Lung (tissue), 12 donors: Measurements from ENCODE around the gene EXOC4. TPM values are rescaled to one million over a fixed set of nuclear protein-coding genes. Genes with fewer than 3 reads are reported as not detected.

Experiments used
- ATAC-seq: fragments of 200-7000 bp; cut with Tn5 transposase; one replicate; pipeline ENCODE4 v1.9.1; 2020; ENCODE audit warnings: moderate number of reproducible peaks; ENCODE audit not compliant: insufficient read depth, low FRiP score
- DNase-seq, 3 donors: peaks; one replicate each; pipeline ENCODE4 v3.0.0-alpha.2; 2013 to 2017
- H3K27ac ChIP-seq, 2 donors: one replicate each; pipeline ENCODE4 v1.5.1; 2013; ENCODE audit warnings: mild to moderate bottlenecking in 2 of 2, moderate library complexity in 2 of 2, control low read depth in 1 of 2, inconsistent platforms in 1 of 2, low read depth in 1 of 2, low read length in 1 of 2
- H3K27me3 ChIP-seq, 3 donors: one replicate each; pipeline ENCODE4 v1.5.1; 2013; ENCODE audit warnings: low read length in 2 of 3; ENCODE audit not compliant: control insufficient read depth in 3 of 3, insufficient read depth in 3 of 3
- H3K36me3 ChIP-seq, 4 donors: one replicate each; pipeline ENCODE4 v1.5.1; 2013; ENCODE audit warnings: low read length in 4 of 4, mild to moderate bottlenecking in 1 of 4, moderate library complexity in 1 of 4; ENCODE audit not compliant: control insufficient read depth in 4 of 4, insufficient read depth in 4 of 4
- H3K4me1 ChIP-seq, 5 donors: one replicate each; pipeline ENCODE4 v1.5.1; 2013; ENCODE audit warnings: low read length in 5 of 5, mild to moderate bottlenecking in 2 of 5, moderate library complexity in 1 of 5; ENCODE audit not compliant: control insufficient read depth in 5 of 5, insufficient read depth in 5 of 5
- H3K4me3 ChIP-seq: one replicate; pipeline ENCODE4 v1.5.1; 2013; ENCODE audit warnings: mild to moderate bottlenecking, control low read depth, moderate library complexity
- H3K9ac ChIP-seq, 2 donors: one replicate each; pipeline ENCODE4 v1.5.1; 2013; ENCODE audit warnings: low read length in 2 of 2, control low read depth in 1 of 2; ENCODE audit not compliant: insufficient read depth in 1 of 2
- H3K9me3 ChIP-seq, 4 donors: one replicate each; pipeline ENCODE4 v1.5.1; 2013; ENCODE audit warnings: low read length in 3 of 4, mild to moderate bottlenecking in 1 of 4, moderate library complexity in 1 of 4; ENCODE audit not compliant: control insufficient read depth in 4 of 4, insufficient read depth in 3 of 4
- CTCF ChIP-seq: IDR thresholded peaks from 2 replicates; pipeline ENCODE4 v1.5.1; 2012; ENCODE audit warnings: mild to moderate bottlenecking; ENCODE audit errors: control extremely low read depth, extremely low read depth
- WGBS, 2 donors: extraction: QIAGEN DNeasy Blood & Tissue Kit; methylation state at CpG; one replicate each; pipeline ENCODE4 v1.1.7; 2013; 5-methylcytosine and 5-hydroxymethylcytosine counted together
- polyA plus RNA-seq, 2 donors: library from polyadenylated mRNA; stranded (reverse); fragments of 200-250 nt; gene quantifications; one replicate each; pipeline ENCODE4 v1.2.1, GENCODE V29; 2013
- total RNA-seq, 2 donors: library from RNA; depleted of rRNA in 1 of 2; stranded (reverse); fragments of >200 nt in 1 of 2; gene quantifications; one replicate each; pipeline ENCODE4 v1.2.1, GENCODE V29; 2014 to 2021
- donor health status: control.
- donor health status: control.
- donor health status: Bipolar disorder and iron deficiency.
- donor health status: healthy.
- donor health status: DM: yes; HTN: yes; CAD: no.

Gene EXOC4
- total and polyA plus RNA-seq, 4 donors = 10.3 to 232 (median 47.4) TPM

DNA sequence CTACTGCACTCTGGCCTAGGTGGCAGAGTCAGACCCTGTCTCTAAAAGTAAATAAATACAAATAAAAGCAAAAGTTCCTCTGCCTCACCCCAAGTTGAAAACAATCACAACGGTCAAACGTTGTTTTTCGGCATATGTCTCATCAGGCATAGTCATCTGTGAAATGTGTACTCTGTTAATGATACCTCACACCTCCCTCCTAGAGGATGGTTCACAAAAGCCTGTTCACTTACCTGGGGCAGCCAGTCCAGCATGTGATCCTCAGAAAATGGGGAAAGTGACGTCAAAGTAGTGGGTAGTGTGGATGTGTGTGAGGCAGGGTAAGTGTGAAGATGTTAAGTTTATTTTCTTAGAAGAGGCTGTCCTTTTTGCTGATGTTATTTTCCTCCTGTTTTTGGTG lies 620.3 kb downstream of the EXOC4 start:
- Histone ChIP-seq H3K9ac (no peak overlapping the region), H3K27me3 (no peaks in the 10 kb centered on the region), H3K36me3 (no peaks in the 10 kb centered on the region), H3K9me3 (no peaks in the 10 kb centered on the region), H3K4me1 (no peaks in the 10 kb centered on the region), H3K27ac (no peak overlapping the region), H3K4me3 (no peak overlapping the region)
- no peak for ATAC-seq
- 89 to 98% methylated on average over 4 of the region's 4 CpGs for WGBS, 2 donors
- TF ChIP-seq CTCF = no peak
- no peak for DNase-seq

DNA sequence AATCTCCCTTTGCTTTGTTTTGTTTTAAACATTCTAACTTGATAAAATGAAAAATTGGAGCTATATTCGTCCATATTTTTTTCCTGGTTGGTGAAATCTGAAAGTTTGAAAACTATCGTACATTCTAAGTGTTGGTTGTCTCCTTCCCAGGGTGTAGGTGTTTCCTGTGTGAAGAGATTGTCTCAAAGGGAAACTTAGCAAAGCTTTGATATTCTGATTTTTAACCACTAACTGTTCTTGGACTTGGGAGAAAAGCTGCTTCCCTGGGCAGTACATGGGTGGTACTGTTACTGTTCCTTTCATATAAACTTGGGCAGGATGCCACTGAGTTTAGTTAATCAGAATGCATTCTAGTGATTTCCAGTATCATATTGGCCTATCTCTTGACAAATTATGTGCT lies 620.8 kb downstream of the EXOC4 start:
- Histone ChIP-seq H3K9me3 (no peaks in the 10 kb centered on the region), H3K9ac (no peak overlapping the region), H3K36me3 (no peaks in the 10 kb centered on the region), H3K27ac (no peak overlapping the region), H3K4me1 (no peaks in the 10 kb centered on the region), H3K27me3 (no peaks in the 10 kb centered on the region), H3K4me3 (no peak overlapping the region)
- ATAC-seq (no peak), DNase-seq (no peak)
- TF ChIP-seq CTCF = no peak
- WGBS, 2 donors = 81 to 88% methylated on average over 2 of the region's 2 CpGs

DNA sequence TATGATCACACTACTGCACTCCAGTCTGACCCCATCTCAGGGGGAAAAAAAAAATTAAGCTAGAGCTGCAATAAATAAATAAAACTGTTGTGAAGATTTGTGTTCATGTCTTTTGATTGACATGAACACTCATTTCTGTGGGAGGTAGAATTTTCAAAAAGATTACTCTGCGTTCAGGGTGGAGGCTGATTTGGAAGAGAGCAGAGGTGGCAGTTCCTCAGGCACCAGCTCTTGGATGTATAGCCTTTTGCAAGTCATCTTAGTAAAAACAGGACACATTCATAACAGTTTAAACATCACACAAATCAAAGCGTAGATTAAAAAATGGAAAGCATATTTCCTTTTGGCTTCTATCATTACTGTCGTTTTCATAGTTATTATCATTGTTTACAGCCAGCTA lies 630.7 kb downstream of the EXOC4 start:
- H3K27ac ChIP-seq = no peak overlapping the region
- 73 to 90% methylated on average over 3 of the region's 3 CpGs for WGBS, 2 donors
- no peaks in the 10 kb centered on the region for H3K36me3 ChIP-seq
- H3K27me3 ChIP-seq = no peaks in the 10 kb centered on the region
- no peak for TF ChIP-seq CTCF
- DNase-seq = no peak
- no peak overlapping the region for H3K4me3 ChIP-seq
- H3K9me3 ChIP-seq = no peaks in the 10 kb centered on the region
- H3K4me1 ChIP-seq = peaks cover 0 to 11% (median 2%) of the 10 kb centered on the region in 5 donors
- no peak for ATAC-seq
- H3K9ac ChIP-seq = no peak overlapping the region

- H3K4me3 ChIP-seq = no peak overlapping the region
- H3K9ac ChIP-seq = no peak overlapping the region
- no peaks in the 10 kb centered on the region for H3K36me3 ChIP-seq
- WGBS, 2 donors = 99 to 100% methylated on average over 5 of the region's 5 CpGs
- ATAC-seq = no peak
- no peaks in the 10 kb centered on the region for H3K27me3 ChIP-seq
- DNase-seq = no peak
- TF ChIP-seq CTCF = no peak
- H3K4me1 ChIP-seq = peaks cover 0 to 11% (median 2%) of the 10 kb centered on the region in 5 donors
- H3K27ac ChIP-seq = no peak overlapping the region
- H3K9me3 ChIP-seq = no peaks in the 10 kb centered on the region
Observed at GRCh38 chr7:133885213-133885612, 632.3 kb downstream of the EXOC4 start.
